ENCODE data around the gene CD276. TPM values are rescaled to one million over a fixed set of nuclear protein-coding genes. Genes with fewer than 3 reads are reported as not detected.
"Not testable (repeated sequence)": the region's sequence is repeated elsewhere in the genome, so short reads cannot be mapped to it uniquely, and the experiment has no call there.

Gene CD276
- total RNA-seq, 1 donor from 2014 or later, result 84.3 TPM

DNA sequence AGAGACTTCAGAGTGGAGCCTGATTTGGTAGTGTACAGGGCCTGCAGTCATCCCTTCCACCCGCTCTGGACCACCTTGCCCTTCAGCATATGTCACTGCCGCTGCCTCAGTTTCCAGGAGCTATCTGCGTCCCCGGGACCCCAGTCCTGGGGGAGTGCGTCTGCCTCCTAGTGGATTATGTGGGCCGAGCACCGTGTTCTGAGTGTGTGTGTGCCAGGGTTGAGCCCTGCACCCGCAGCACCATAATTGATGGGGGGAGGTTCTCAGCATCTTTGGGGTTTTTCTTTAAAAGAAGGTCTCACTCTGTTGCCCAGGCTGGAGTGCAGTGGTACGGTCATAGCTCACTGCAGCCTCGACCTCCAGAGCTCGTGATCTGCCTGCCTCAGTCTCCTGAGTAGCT lies 33.6 kb downstream of the CD276 start:
- TF ChIP-seq, protein P1, sequence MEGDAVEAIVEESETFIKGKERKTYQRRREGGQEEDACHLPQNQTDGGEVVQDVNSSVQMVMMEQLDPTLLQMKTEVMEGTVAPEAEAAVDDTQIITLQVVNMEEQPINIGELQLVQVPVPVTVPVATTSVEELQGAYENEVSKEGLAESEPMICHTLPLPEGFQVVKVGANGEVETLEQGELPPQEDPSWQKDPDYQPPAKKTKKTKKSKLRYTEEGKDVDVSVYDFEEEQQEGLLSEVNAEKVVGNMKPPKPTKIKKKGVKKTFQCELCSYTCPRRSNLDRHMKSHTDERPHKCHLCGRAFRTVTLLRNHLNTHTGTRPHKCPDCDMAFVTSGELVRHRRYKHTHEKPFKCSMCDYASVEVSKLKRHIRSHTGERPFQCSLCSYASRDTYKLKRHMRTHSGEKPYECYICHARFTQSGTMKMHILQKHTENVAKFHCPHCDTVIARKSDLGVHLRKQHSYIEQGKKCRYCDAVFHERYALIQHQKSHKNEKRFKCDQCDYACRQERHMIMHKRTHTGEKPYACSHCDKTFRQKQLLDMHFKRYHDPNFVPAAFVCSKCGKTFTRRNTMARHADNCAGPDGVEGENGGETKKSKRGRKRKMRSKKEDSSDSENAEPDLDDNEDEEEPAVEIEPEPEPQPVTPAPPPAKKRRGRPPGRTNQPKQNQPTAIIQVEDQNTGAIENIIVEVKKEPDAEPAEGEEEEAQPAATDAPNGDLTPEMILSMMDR (IDR thresholded peaks at IDR 0.05), result no peak
- no peaks in the 10 kb centered on the region for H3K27me3 ChIP-seq
- H3K4me3 ChIP-seq, result no peak overlapping the region
- no peaks in the 10 kb centered on the region for H3K4me1 ChIP-seq
- H3K36me3 ChIP-seq, result peaks cover 12 to 13% of the 10 kb centered on the region in 2 donors
- intact Hi-C loops (cut with DNase I), result no loop called here
- no peak for DNase-seq (ENCODE audit: low spot score in 2 of 2)
- H3K27ac ChIP-seq, result no peak overlapping the region
- no peaks in the 10 kb centered on the region for H3K9me3 ChIP-seq

DNA sequence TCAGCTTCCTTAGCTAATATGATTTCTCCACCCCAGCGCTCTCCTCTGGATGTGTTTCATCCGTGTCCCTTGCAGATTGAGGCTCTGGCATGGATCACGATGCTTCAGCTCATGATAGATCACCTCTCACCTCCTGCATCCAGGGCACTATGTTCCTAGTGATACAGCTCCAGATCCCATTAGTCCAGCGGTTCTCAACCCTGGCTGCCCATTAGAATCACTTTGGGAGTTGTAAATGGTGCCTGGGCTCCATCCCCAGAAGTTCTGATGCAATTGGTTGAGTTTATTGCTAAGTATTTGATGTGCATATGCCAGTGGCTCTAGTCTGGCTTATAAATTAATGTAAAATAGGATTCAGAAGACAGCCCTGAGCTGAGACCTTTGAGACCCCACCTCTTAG lies 34.5 kb downstream of the CD276 start:
- Histone ChIP-seq H3K4me3 (no peak overlapping the region), H3K36me3 (peaks cover 3 to 4% of the 10 kb centered on the region in 2 donors), H3K27me3 (no peaks in the 10 kb centered on the region), H3K4me1 (no peaks in the 10 kb centered on the region), H3K9me3 (no peaks in the 10 kb centered on the region), H3K27ac (no peak overlapping the region)
- intact Hi-C loops (cut with DNase I), result no loop called here
- TF ChIP-seq, protein P1 (IDR thresholded peaks at IDR 0.05), result no peak
- DNase-seq (ENCODE audit: low spot score in 2 of 2), result no peak

DNA sequence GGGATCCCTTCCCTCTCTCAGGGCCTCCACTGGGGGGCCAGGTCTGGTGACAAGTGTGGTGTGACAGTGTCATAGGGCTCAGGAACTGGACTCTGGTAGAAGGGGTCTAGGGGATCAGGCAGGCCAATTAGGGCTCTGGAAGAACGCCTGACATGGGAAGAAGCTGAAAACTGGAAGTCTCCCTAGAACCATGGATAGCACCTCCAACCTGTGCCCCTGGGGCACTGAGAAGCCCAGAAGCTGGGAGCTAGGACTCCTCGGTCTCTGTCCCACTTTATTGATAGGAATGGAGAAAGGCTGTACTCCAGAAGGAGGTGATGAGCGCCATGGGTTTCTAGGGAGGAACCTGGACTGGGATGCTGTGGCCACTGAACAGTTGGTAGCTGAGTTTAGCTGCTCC lies 38.2 kb downstream of the CD276 start:
- H3K27me3 ChIP-seq, result no peaks in the 10 kb centered on the region
- TF ChIP-seq, protein P1 (IDR thresholded peaks at IDR 0.05), result no peak
- H3K27ac ChIP-seq, result no peak overlapping the region
- H3K4me3 ChIP-seq, result no peak overlapping the region
- no peaks in the 10 kb centered on the region for H3K4me1 ChIP-seq
- intact Hi-C loops (cut with DNase I), result no loop called here
- no peaks in the 10 kb centered on the region for H3K9me3 ChIP-seq
- DNase-seq (ENCODE audit: low spot score in 2 of 2), result no peak
- no peaks in the 10 kb centered on the region for H3K36me3 ChIP-seq

DNA sequence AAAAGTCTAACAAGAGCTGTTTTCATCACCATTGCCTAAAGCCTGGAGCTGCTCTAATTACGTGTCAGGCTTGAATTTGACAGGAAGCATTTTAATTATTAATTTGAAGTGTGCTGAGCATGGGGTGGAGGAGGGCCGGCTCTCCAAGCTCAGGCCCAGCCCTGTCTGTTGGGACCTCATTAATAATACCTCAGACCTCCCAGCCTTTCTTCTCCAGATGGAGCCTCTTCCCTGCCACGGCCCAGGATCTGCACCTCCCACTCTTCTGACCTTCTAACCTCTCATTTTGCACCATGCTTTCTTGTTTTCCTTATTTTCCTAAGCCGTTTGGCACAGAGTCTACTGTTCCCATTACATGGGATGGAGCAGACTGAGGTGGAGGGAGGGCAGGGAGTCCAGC lies 39.0 kb downstream of the CD276 start:
- H3K4me1 ChIP-seq, result no peaks in the 10 kb centered on the region
- H3K27me3 ChIP-seq, result no peaks in the 10 kb centered on the region
- no peak overlapping the region for H3K27ac ChIP-seq
- H3K36me3 ChIP-seq, result no peaks in the 10 kb centered on the region
- TF ChIP-seq, protein P1 (IDR thresholded peaks at IDR 0.05), result no peak
- H3K9me3 ChIP-seq, result no peaks in the 10 kb centered on the region
- H3K4me3 ChIP-seq, result no peak overlapping the region
- intact Hi-C loops (cut with DNase I), result no loop called here
- DNase-seq (ENCODE audit: low spot score in 2 of 2), result no peak

DNA sequence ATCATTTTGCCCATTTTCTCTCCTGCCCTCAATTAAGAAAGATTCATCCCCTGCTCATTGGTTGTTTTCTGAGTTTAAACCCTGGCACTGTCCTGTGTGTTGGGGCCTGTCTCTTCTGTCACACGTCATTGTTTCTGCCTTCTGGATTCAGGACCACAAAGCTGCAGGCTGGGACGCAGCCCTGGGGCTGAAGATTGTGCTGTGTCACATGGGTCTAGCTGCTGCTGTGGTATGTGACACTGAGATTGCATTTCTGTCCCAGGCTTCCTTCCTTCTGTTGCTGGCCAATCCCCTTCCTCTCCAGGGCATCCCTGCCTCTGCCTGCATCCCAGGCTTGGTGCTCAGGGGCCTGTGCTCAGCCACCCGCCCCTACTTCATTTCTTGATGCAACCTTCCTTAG lies 40.0 kb downstream of the CD276 start:
- Histone ChIP-seq H3K4me3 (no peak overlapping the region), H3K27me3 (no peaks in the 10 kb centered on the region), H3K4me1 (no peaks in the 10 kb centered on the region), H3K27ac (no peak overlapping the region), H3K9me3 (no peaks in the 10 kb centered on the region), H3K36me3 (no peaks in the 10 kb centered on the region)
- no peak for DNase-seq (ENCODE audit: low spot score in 2 of 2)
- intact Hi-C loops (cut with DNase I), result no loop called here
- TF ChIP-seq, protein P1 (IDR thresholded peaks at IDR 0.05), result no peak

DNA sequence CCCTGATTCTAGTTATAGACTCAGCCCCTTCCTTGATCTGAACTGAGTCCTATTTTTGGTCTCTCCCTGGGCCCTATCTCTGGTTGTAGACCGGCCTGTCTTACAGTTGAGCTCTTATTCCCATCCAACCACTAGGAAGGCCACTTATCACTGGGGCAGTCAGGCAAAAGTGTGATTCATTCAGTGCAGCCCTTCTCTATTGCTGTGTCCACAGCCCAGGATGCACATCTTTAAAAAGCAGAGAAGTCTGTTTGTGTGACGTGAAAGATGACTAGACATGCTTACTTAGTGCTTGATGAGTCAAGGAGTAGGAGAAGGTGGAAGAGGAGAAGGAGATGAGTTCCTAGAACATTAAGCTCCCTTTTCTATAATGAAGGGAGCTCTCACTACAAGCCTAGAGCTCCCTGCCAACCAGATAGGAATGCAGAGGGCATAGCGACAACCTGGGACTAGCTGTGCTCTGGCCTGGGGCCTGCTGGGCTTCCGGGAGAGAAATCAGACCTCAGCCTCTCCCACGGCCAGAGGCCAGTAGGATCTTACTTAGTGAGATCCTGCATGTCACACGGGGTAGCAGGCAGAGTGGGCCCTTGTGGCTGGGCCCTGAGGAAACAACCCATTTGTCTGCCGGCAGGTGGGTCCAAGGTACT lies 43.3 kb downstream of the CD276 start:
- Histone ChIP-seq H3K27ac (no peak overlapping the region), H3K4me3 (no peak overlapping the region), H3K4me1 (no peaks in the 10 kb centered on the region), H3K36me3 (no peaks in the 10 kb centered on the region), H3K9me3 (no peaks in the 10 kb centered on the region), H3K27me3 (no peaks in the 10 kb centered on the region)
- intact Hi-C loops (cut with DNase I), result no loop called here
- DNase-seq (ENCODE audit: low spot score in 2 of 2), result no peak
- TF ChIP-seq, protein P1 (IDR thresholded peaks at IDR 0.05), result no peak

DNA sequence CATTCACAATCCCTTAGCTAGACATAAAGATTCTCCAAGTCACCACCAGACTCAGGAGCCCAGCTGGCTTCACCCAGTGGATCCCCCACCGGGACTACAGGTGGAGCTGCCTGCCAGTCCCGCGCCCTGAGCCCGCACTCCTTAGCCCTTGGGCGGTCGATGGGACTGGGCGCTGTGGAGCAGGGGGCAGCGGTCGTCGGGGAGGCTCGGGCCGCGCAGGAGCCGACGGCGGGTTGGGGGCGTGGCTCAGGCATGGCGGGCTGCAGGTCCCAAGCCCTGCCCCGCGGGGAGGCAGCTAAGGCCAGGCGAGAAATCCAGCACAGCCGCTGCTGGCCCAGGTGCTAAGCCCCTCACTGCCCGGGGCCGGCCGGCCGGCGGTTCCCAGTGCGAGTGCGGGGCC lies 47.9 kb downstream of the CD276 start:
- H3K36me3 ChIP-seq; H3K9me3 ChIP-seq; H3K4me3 ChIP-seq; intact Hi-C loops (cut with DNase I); H3K4me1 ChIP-seq; H3K27ac ChIP-seq; H3K27me3 ChIP-seq; DNase-seq (ENCODE audit: low spot score in 2 of 2): not testable (repeated sequence)
